Sigmoid colon (tissue), 4 donors: ENCODE results near the gene TACR1.

Experiments used
- CTCF ChIP-seq, 4 experiments: fragments of 450-650 bp in 3 of 4; fragments of 200-600 bp in 1 of 4; IDR thresholded peaks; one replicate each; pipeline ENCODE4 v1.5.1; 2016 to 2019; ENCODE audit warnings: antibody characterized with exemption in 4 of 4, mild to moderate bottlenecking in 3 of 4, moderate library complexity in 2 of 4
- POLR2A ChIP-seq, 2 donors: fragments of 450-650 bp; IDR thresholded peaks; one replicate each; pipeline ENCODE4 v1.6.1; 2016; ENCODE audit warnings: antibody characterized with exemption in 2 of 2, mild to moderate bottlenecking in 2 of 2, moderate library complexity in 2 of 2
- POLR2AphosphoS5 ChIP-seq, 4 donors: sonication (generic); formaldehyde crosslinking; IDR thresholded peaks; one replicate each; pipeline ENCODE4 v1.6.1; 2017; ENCODE audit warnings: antibody characterized with exemption in 4 of 4

- TF ChIP-seq CTCF (IDR thresholded peaks at IDR 0.05): no peak
- TF ChIP-seq POLR2AphosphoS5 (IDR thresholded peaks at IDR 0.05): no peak
- TF ChIP-seq POLR2A (IDR thresholded peaks at IDR 0.05): no peak
Observed at GRCh38 chr2:75006041-75006440, 193.3 kb downstream of the TACR1 start.
